Hepatocyte (in vitro differentiated cells): ENCODE results near the gene EEIG2. TPM values are rescaled to one million over a fixed set of nuclear protein-coding genes. Genes with fewer than 3 reads are reported as not detected.

Source experiments
- DNase-seq: peaks from one replicate; pipeline ENCODE4 v3.0.0-alpha.2; 2016; ENCODE audit warnings: low spot score
- H2AFZ ChIP-seq: fragments of 200-600 bp; sonication (generic); 2 replicates; pipeline ENCODE4 v1.6.0; 2016; ENCODE audit warnings: antibody characterized with exemption, mild to moderate bottlenecking
- H3K27ac ChIP-seq: fragments of 200-600 bp; sonication (generic); 2 replicates; pipeline ENCODE4 v1.5.1; 2016; ENCODE audit warnings: mild to moderate bottlenecking
- H3K27me3 ChIP-seq: fragments of 200-600 bp; sonication (generic); 2 replicates; pipeline ENCODE4 v1.6.1; 2016
- H3K36me3 ChIP-seq: fragments of 200-600 bp; sonication (generic); replicated peaks from 2 replicates; pipeline ENCODE4 v1.5.1; 2016; ENCODE audit warnings: low read depth; ENCODE audit not compliant: insufficient read depth
- H3K4me1 ChIP-seq: fragments of 200-600 bp; sonication (generic); 2 replicates; pipeline ENCODE4 v1.5.1; 2016; ENCODE audit warnings: mild to moderate bottlenecking, moderate library complexity; ENCODE audit not compliant: insufficient read depth
- H3K4me2 ChIP-seq: fragments of 200-600 bp; sonication (generic); 2 replicates; pipeline ENCODE4 v1.6.0; 2016
- H3K4me3 ChIP-seq: fragments of 200-600 bp; sonication (generic); 2 replicates; pipeline ENCODE4 v1.5.1; 2016; ENCODE audit warnings: mild to moderate bottlenecking
- H3K79me2 ChIP-seq: fragments of 200-600 bp; sonication (generic); 2 replicates; pipeline ENCODE4 v1.6.0; 2017; ENCODE audit warnings: mild to moderate bottlenecking
- H3K9me2 ChIP-seq: fragments of 200-600 bp; sonication (generic); replicated peaks from 2 replicates; pipeline ENCODE4 v1.6.0; 2017; ENCODE audit warnings: mild to moderate bottlenecking; ENCODE audit not compliant: insufficient read depth
- H3K9me3 ChIP-seq: fragments of 200-600 bp; sonication (generic); 2 replicates; pipeline ENCODE4 v1.5.1; 2016; ENCODE audit warnings: low read depth, mild to moderate bottlenecking
- H4K20me1 ChIP-seq: fragments of 200-600 bp; sonication (generic); 2 replicates; pipeline ENCODE4 v1.6.0; 2016; ENCODE audit warnings: mild to moderate bottlenecking; ENCODE audit not compliant: insufficient read depth, poor library complexity, severe bottlenecking
- CTCF ChIP-seq: fragments of 200-600 bp; sonication (generic); IDR thresholded peaks from 2 replicates; pipeline ENCODE4 v1.5.1; 2016; ENCODE audit warnings: antibody characterized with exemption, mild to moderate bottlenecking; ENCODE audit not compliant: poor library complexity
- EZH2 ChIP-seq: fragments of 200-600 bp; sonication (generic); IDR thresholded peaks from 2 replicates; pipeline ENCODE4 v1.6.1; 2016; ENCODE audit warnings: antibody characterized with exemption, mild to moderate bottlenecking, borderline replicate concordance
- EZH2phosphoT487 ChIP-seq: fragments of 200-600 bp; sonication (generic); IDR thresholded peaks from one replicate; pipeline ENCODE4 v1.6.1; 2018; ENCODE audit warnings: antibody characterized with exemption, mild to moderate bottlenecking, low read depth, moderate library complexity; ENCODE audit not compliant: unreplicated experiment, severe bottlenecking
- WGBS: methylation state at CpG from one replicate; pipeline ENCODE4 v1.1.6; 2016; ENCODE audit warnings: low lambda C conversion rate; ENCODE audit errors: missing lambda C conversion rate; 5-methylcytosine and 5-hydroxymethylcytosine counted together
- polyA plus RNA-seq: library from polyadenylated mRNA; unstranded; fragments of >200 nt; fragmentation: Nextera tagmentation; extraction: Ambion mirVana; gene quantifications from 2 replicates; pipeline ENCODE4 v1.2.1, GENCODE V29; 2016
- total RNA-seq: library from RNA; depleted of rRNA; stranded (reverse); fragments of >200 nt; gene quantifications from 2 replicates; pipeline ENCODE4 v1.2.3, GENCODE V29; 2014

The EEIG2 gene
- total RNA-seq (16.0 and 16.1 TPM in 2 replicates), polyA plus RNA-seq (3.6 and 5.1 TPM in 2 replicates)

GRCh38 chr1:108559215-108560186 is at the start of gene EEIG2:
Gene EEIG2 (plus strand): TSS chr1:108560100. CDS start chr1:108560429, 329 bp downstream.
- Histone ChIP-seq H3K9me2 (no peaks in the 10 kb centered on the region), H3K79me2 (peaks cover 35% of the 10 kb centered on the region), H3K9me3 (no peaks in the 10 kb centered on the region), H3K27me3 (no peaks in the 10 kb centered on the region), H3K36me3 (no peaks in the 10 kb centered on the region), H3K27ac (peak within 1 kb of the TSS; percentile 76), H4K20me1 (peaks cover 11% of the 10 kb centered on the region), H3K4me3 (peak within 1 kb of the TSS; percentile 86), H3K4me2 (peak within 1 kb of the TSS; percentile 91), H3K4me1 (peaks cover 13% of the 10 kb centered on the region), H2AFZ (peak within 1 kb of the TSS; percentile 92)
- 28% methylated on average over 20 of the region's 59 CpGs for WGBS
- TF ChIP-seq EZH2phosphoT487 (no peak), EZH2 (no peak), CTCF (peak; percentile 66)
- DNase-seq: peak; percentile 93

- no peak overlapping the region for H2AFZ ChIP-seq
- H3K9me3 ChIP-seq: no peaks in the 10 kb centered on the region
- no peaks in the 10 kb centered on the region for H3K4me1 ChIP-seq
- H3K36me3 ChIP-seq: no peaks in the 10 kb centered on the region
- H3K4me3 ChIP-seq: no peak overlapping the region
- no peaks in the 10 kb centered on the region for H3K9me2 ChIP-seq
- no peak overlapping the region for H3K4me2 ChIP-seq
- no peaks in the 10 kb centered on the region for H3K79me2 ChIP-seq
- 48% methylated on average over 3 of the region's 3 CpGs for WGBS
- no peak overlapping the region for H3K27ac ChIP-seq
- no peaks in the 10 kb centered on the region for H3K27me3 ChIP-seq
- DNase-seq: no peak
- TF ChIP-seq EZH2 (no peak), EZH2phosphoT487 (no peak), CTCF (no peak)
- no peaks in the 10 kb centered on the region for H4K20me1 ChIP-seq
These were observed 48.1 kb upstream of the EEIG2 start for GRCh38 chr1:108511764-108512163.

GRCh38 chr1:108512239-108513043 is 47.5 kb upstream of the EEIG2 start:
- H3K9me3 ChIP-seq: no peaks in the 10 kb centered on the region

More at GRCh38 chr1:108512239-108513043, 47.5 kb upstream of the EEIG2 start:
- no peaks in the 10 kb centered on the region for H3K4me1 ChIP-seq
- TF ChIP-seq EZH2 (no peak), CTCF (peak; percentile 95)
- WGBS: 63% methylated on average over 6 of the region's 6 CpGs
- DNase-seq: peak; percentile 31
- H3K36me3 ChIP-seq: no peaks in the 10 kb centered on the region
- H3K4me2 ChIP-seq: no peak overlapping the region
- H3K27me3 ChIP-seq: no peaks in the 10 kb centered on the region
- H3K79me2 ChIP-seq: no peaks in the 10 kb centered on the region
- no peak overlapping the region for H2AFZ ChIP-seq
- H3K4me3 ChIP-seq: no peak overlapping the region
- no peaks in the 10 kb centered on the region for H3K9me2 ChIP-seq
- no peak overlapping the region for H3K27ac ChIP-seq
- H4K20me1 ChIP-seq: no peaks in the 10 kb centered on the region
